K562 (cell line): ENCODE results near the gene CRYBB1. TPM values are rescaled to one million over a fixed set of nuclear protein-coding genes. Genes with fewer than 3 reads are reported as not detected.

Experiments
- ATAC-seq: fragments of 200-7000 bp; cut with Tn5 transposase; 3 replicates; pipeline ENCODE4 v1.9.1; 2020; ENCODE audit warnings: moderate library complexity
- BruUV-seq: library from RNA; stranded (reverse); fragments of 400-500 nt; replicated peaks from 2 replicates; lab custom pipeline; 2021; lab: Mats Ljungman, UMichigan
- CTCF ChIA-PET: fragments of 300-600 bp; formaldehyde crosslinking; extraction: SDS; loops from one replicate; lab custom pipeline; 2021; ENCODE audit warnings: low intra/inter-chr PET ratio; lab: Yijun Ruan, JAX
- POLR2A ChIA-PET: fragments of 300-600, 350-650 bp; sonication (Branson Sonifier 250); formaldehyde crosslinking; extraction: SDS; loops from one replicate; lab custom pipeline; 2021; ENCODE audit warnings: antibody characterized with exemption, inconsistent platforms; lab: Yijun Ruan, JAX
- DNase-seq, 4 experiments: peaks; one replicate each; pipeline versions ENCODE4 v3.0.0 to v3.0.0-alpha.2; 2011 to 2018; ENCODE audit warnings: low spot score in 3 of 4, mixed read lengths in 3 of 4; ENCODE audit errors: extremely low read depth in 1 of 4
- FAIRE-seq: peaks from 2 replicates; lab custom pipeline; 2011; peaks lifted over from hg19 to GRCh38; lab: Jason Lieb, UNC
- H2AFZ ChIP-seq: 2 replicates; pipeline ENCODE4 v1.6.0; 2011; ENCODE audit warnings: low read depth, low read length, control low read depth, inconsistent platforms
- H3K27ac ChIP-seq: fragments of 200-600 bp; 3 replicates; pipeline ENCODE4 v1.8.0; 2011; ENCODE audit warnings: low read depth, mild to moderate bottlenecking, control low read depth, inconsistent platforms, low read length, moderate library complexity, mixed read lengths; ENCODE audit errors: extremely low read depth
- H3K27me3 ChIP-seq, 2 experiments: fragments of 300-600 bp in 1 of 2; 2 replicates in 1 of 2; 3 replicates in 1 of 2; pipeline versions ENCODE4 v1.6.0 to v1.8.0; 2011; ENCODE audit warnings: inconsistent platforms in 2 of 2, low read length in 2 of 2, mild to moderate bottlenecking in 1 of 2, mixed read lengths in 1 of 2, moderate library complexity in 1 of 2; ENCODE audit not compliant: control insufficient read depth in 2 of 2, insufficient read depth in 2 of 2
- H3K36me3 ChIP-seq: fragments of 300-600 bp; 3 replicates; pipeline ENCODE4 v1.8.0; 2011; ENCODE audit warnings: mild to moderate bottlenecking, low read length, inconsistent platforms; ENCODE audit not compliant: control insufficient read depth, insufficient read depth
- H3K4me1 ChIP-seq, 2 experiments: fragments of 200-600 bp in 1 of 2; replicated peaks in 1 of 2; 2 replicates in 1 of 2; 3 replicates in 1 of 2; pipeline versions ENCODE4 v1.5.1 to v1.8.0; 2011; ENCODE audit warnings: inconsistent platforms in 2 of 2, low read length in 2 of 2, mild to moderate bottlenecking in 1 of 2, mixed read lengths in 1 of 2, moderate library complexity in 1 of 2; ENCODE audit not compliant: control insufficient read depth in 2 of 2, insufficient read depth in 2 of 2
- H3K4me2 ChIP-seq: 2 replicates; pipeline ENCODE4 v1.6.1; 2011; ENCODE audit warnings: low read length, control low read depth, inconsistent platforms, mixed read lengths; ENCODE audit not compliant: insufficient read depth
- H3K4me3 ChIP-seq: fragments of 200-600 bp; sonication (generic), shearing (Covaris generic); 2 replicates; pipeline ENCODE4 v1.5.1; 2016; ENCODE audit warnings: control low read depth, inconsistent platforms
- H3K79me2 ChIP-seq: fragments of 200-600 bp; 3 replicates; pipeline ENCODE4 v1.8.0; 2011; ENCODE audit warnings: low read length, inconsistent platforms; ENCODE audit not compliant: control insufficient read depth, insufficient read depth
- H3K9ac ChIP-seq, 2 experiments: 2 replicates each; pipeline versions ENCODE4 v1.6.0 to v1.6.1; 2011; ENCODE audit warnings: low read depth in 2 of 2, low read length in 2 of 2, control low read depth in 1 of 2, inconsistent platforms in 1 of 2, mild to moderate bottlenecking in 1 of 2, mixed read lengths in 1 of 2; ENCODE audit not compliant: insufficient read depth in 1 of 2
- H3K9me1 ChIP-seq: one replicate; pipeline ENCODE4 v1.6.0; 2011; ENCODE audit warnings: inconsistent platforms, mild to moderate bottlenecking, low read length, moderate library complexity; ENCODE audit not compliant: control insufficient read depth, insufficient read depth
- H3K9me3 ChIP-seq: replicated peaks from 2 replicates; pipeline ENCODE4 v1.5.1; 2011; ENCODE audit warnings: low read depth, low read length, inconsistent platforms; ENCODE audit not compliant: control insufficient read depth, insufficient read depth
- H4K20me1 ChIP-seq: replicated peaks from 2 replicates; pipeline ENCODE4 v1.6.1; 2011; ENCODE audit warnings: low read length, inconsistent platforms, mixed read lengths; ENCODE audit not compliant: control insufficient read depth, insufficient read depth
- RAD51 ChIP-seq: fragments of 450-650 bp; IDR thresholded peaks from 2 replicates; pipeline ENCODE4 v1.7.1; 2016; ENCODE audit warnings: low read depth, mild to moderate bottlenecking, borderline replicate concordance
- YY1 ChIP-seq, 3 experiments: IDR thresholded peaks; 2 replicates each; pipeline ENCODE4 v1.6.1; 2011; ENCODE audit warnings: low read length in 2 of 3, mild to moderate bottlenecking in 2 of 3, moderate library complexity in 2 of 3, borderline replicate concordance in 1 of 3, control low read depth in 1 of 3, low read depth in 1 of 3; ENCODE audit not compliant: insufficient read depth in 3 of 3, insufficient replicate concordance in 2 of 3, control insufficient read depth in 1 of 3, insufficient read length in 1 of 3; ENCODE audit errors: extremely low read depth in 1 of 3
- WGBS: fragments of 100-300 bp; shearing (Covaris generic); methylation state at CpG from one replicate; pipeline ENCODE4 v1.1.6; 2016; ENCODE audit warnings: low coverage, mixed read lengths; ENCODE audit not compliant: insufficient coverage; ENCODE audit errors: missing lambda C conversion rate; 5-methylcytosine and 5-hydroxymethylcytosine counted together
- in situ Hi-C: fragments of 300-500 bp; cut with MboI; formaldehyde crosslinking; loops from 4 replicates; pipeline ENCODE4 v1.15.0; 2018; ENCODE audit warnings: inconsistent platforms, mixed read lengths
- intact Hi-C: fragments of 100-400 bp; cut with micrococcal nuclease; formaldehyde crosslinking; loops from 2 replicates; pipeline ENCODE4 v1.14.2; 2022
- polyA plus RNA-seq, 8 experiments: library from polyadenylated mRNA; depleted of rRNA in 4 of 8; stranded (reverse) in 5 of 8; unstranded in 3 of 8; fragments of >200 nt; fragmentation: Nextera tagmentation in 2 of 8; fragmentation: Illumina TruSeq in 1 of 8; extraction: Ambion mirVana in 2 of 8; extraction: Trizol in 1 of 8; gene quantifications; 2 replicates each; pipeline versions ENCODE4 v1.2.1 to v1.2.3, GENCODE V29; 2011 to 2014; ENCODE audit warnings: inconsistent platforms in 1 of 8, missing spikeins in 1 of 8
- total RNA-seq, 7 experiments: library from RNA; depleted of rRNA in 6 of 7; stranded (reverse); fragments of >200 nt in 6 of 7; fragmentation: Illumina TruSeq in 2 of 7; extraction: Trizol in 2 of 7; gene quantifications; 2 replicates each; pipeline versions ENCODE4 v1.2.1 to v1.2.3, GENCODE V29; 2011 to 2021; ENCODE audit warnings: low replicate concordance in 1 of 7
- TF ChIP-seq, protein P1 (sequence below): fragments of 450-650 bp; IDR thresholded peaks from 2 replicates; pipeline ENCODE4 v1.6.1; 2018; ENCODE audit not compliant: partially characterized antibody

The CRYBB1 gene
- total and polyA plus RNA-seq, 9 of the 15 experiments (the other 6 are each of a cell fraction or from before 2014, with no cell fraction given): 0.16 to 0.45 (median 0.33) TPM; not detected in 2

GRCh38 chr22:26650722-26651421 is 33.0 kb upstream of the CRYBB1 start:
- ChIA-PET POLR2A (interaction anchor here (1.1 kb wide), 1 partner anchor 9 kb away, joined by 5 read pairs; no protein-coding TSS in a partner anchor), CTCF (no interaction called here)
- TF ChIP-seq, protein P1, sequence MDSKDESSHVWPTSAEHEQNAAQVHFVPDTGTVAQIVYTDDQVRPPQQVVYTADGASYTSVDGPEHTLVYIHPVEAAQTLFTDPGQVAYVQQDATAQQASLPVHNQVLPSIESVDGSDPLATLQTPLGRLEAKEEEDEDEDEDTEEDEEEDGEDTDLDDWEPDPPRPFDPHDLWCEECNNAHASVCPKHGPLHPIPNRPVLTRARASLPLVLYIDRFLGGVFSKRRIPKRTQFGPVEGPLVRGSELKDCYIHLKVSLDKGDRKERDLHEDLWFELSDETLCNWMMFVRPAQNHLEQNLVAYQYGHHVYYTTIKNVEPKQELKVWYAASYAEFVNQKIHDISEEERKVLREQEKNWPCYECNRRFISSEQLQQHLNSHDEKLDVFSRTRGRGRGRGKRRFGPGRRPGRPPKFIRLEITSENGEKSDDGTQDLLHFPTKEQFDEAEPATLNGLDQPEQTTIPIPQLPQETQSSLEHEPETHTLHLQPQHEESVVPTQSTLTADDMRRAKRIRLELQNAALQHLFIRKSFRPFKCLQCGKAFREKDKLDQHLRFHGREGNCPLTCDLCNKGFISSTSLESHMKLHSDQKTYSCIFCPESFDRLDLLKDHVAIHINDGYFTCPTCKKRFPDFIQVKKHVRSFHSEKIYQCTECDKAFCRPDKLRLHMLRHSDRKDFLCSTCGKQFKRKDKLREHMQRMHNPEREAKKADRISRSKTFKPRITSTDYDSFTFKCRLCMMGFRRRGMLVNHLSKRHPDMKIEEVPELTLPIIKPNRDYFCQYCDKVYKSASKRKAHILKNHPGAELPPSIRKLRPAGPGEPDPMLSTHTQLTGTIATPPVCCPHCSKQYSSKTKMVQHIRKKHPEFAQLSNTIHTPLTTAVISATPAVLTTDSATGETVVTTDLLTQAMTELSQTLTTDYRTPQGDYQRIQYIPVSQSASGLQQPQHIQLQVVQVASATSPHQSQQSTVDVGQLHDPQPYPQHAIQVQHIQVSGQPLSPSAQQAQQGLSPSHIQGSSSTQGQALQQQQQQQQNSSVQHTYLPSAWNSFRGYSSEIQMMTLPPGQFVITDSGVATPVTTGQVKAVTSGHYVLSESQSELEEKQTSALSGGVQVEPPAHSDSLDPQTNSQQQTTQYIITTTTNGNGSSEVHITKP: peak; percentile 65
- TF ChIP-seq YY1 (IDR thresholded peaks at IDR 0.05; ENCODE audit: borderline replicate concordance in 1 of 3, control insufficient read depth in 1 of 3, extremely low read depth in 1 of 3, insufficient read depth in 3 of 3, insufficient read length in 1 of 3, insufficient replicate concordance in 2 of 3, low read depth in 1 of 3, low read length in 2 of 3) (peak in 1 of 3 experiments; percentile 29), RAD51 (no peak)
- DNase-seq (peak in 1 of 4 experiments; percentile 23), ATAC-seq (no peak), FAIRE-seq (no peak)
- no peak overlapping the region for H3K9ac ChIP-seq
- H4K20me1 ChIP-seq: no peaks in the 10 kb centered on the region
- H3K9me3 ChIP-seq: no peaks in the 10 kb centered on the region
- no peak overlapping the region for H3K4me3 ChIP-seq
- H2AFZ ChIP-seq: no peak overlapping the region
- 24% methylated on average over 6 of the region's 6 CpGs for WGBS
- H3K4me2 ChIP-seq: no peak overlapping the region
- no TSS peak for BruUV-seq
- H3K27me3 ChIP-seq: no peaks in the 10 kb centered on the region
- no peak overlapping the region for H3K27ac ChIP-seq
- intact Hi-C loops (no loop called here), in situ Hi-C loops (no loop called here)
- no peaks in the 10 kb centered on the region for H3K9me1 ChIP-seq
- no peaks in the 10 kb centered on the region for H3K36me3 ChIP-seq
- H3K79me2 ChIP-seq: no peaks in the 10 kb centered on the region
- H3K4me1 ChIP-seq: peaks cover 0 to 11% of the 10 kb centered on the region in 2 experiments; a peak in 4 of 5 replicates
